ENCODE results near the gene CD27. TPM values are rescaled to one million over a fixed set of nuclear protein-coding genes. Genes with fewer than 3 reads are reported as not detected.

CD27 gene
- total and polyA plus RNA-seq, 2 experiments from 2014 or later = 0.53 TPM; not detected in 1

GRCh38 chr12:6488240-6488639, 43.5 kb downstream of the CD27 start:
- Histone ChIP-seq H2AFZ (no peak overlapping the region), H3K9me2 (ENCODE audit: insufficient read depth) (no peaks in the 10 kb centered on the region), H4K20me1 (replicated peaks; ENCODE audit: insufficient read depth) (no peaks in the 10 kb centered on the region; the same call in 1 of the 2 replicates), H3K4me1 (ENCODE audit: insufficient read depth) (peaks cover 10% of the 10 kb centered on the region), H3K27ac (ENCODE audit: low read depth) (no peak overlapping the region), H3K4me3 (no peak overlapping the region), H3K36me3 (ENCODE audit: insufficient read depth) (no peaks in the 10 kb centered on the region; the same call in 1 of the 2 replicates), H3K27me3 (ENCODE audit: insufficient read depth) (no peaks in the 10 kb centered on the region), H3K79me2 (replicated peaks; ENCODE audit: insufficient read depth) (peaks cover 15% of the 10 kb centered on the region), H3K4me2 (no peak overlapping the region), H3F3A (replicated peaks; ENCODE audit: low read depth) (peaks cover 8% of the 10 kb centered on the region; the same call in 1 of the 2 replicates)
- DNase-seq (ENCODE audit: low spot score) (no peak), ATAC-seq (no peak)
- Mint-ChIP-seq H3K36me3 (ENCODE audit: low read depth) (peaks cover 13% of the 10 kb centered on the region), H3K4me1 (peaks cover 4% of the 10 kb centered on the region; the same call in 1 of the 3 replicates), H3K27ac (no peak overlapping the region), H3K4me3 (no peak overlapping the region), H3K27me3 (ENCODE audit: insufficient read depth, low read depth, poor library complexity) (peaks cover 8% of the 10 kb centered on the region), H3K9me3 (no peaks in the 10 kb centered on the region)
- TF ChIP-seq, protein P1, sequence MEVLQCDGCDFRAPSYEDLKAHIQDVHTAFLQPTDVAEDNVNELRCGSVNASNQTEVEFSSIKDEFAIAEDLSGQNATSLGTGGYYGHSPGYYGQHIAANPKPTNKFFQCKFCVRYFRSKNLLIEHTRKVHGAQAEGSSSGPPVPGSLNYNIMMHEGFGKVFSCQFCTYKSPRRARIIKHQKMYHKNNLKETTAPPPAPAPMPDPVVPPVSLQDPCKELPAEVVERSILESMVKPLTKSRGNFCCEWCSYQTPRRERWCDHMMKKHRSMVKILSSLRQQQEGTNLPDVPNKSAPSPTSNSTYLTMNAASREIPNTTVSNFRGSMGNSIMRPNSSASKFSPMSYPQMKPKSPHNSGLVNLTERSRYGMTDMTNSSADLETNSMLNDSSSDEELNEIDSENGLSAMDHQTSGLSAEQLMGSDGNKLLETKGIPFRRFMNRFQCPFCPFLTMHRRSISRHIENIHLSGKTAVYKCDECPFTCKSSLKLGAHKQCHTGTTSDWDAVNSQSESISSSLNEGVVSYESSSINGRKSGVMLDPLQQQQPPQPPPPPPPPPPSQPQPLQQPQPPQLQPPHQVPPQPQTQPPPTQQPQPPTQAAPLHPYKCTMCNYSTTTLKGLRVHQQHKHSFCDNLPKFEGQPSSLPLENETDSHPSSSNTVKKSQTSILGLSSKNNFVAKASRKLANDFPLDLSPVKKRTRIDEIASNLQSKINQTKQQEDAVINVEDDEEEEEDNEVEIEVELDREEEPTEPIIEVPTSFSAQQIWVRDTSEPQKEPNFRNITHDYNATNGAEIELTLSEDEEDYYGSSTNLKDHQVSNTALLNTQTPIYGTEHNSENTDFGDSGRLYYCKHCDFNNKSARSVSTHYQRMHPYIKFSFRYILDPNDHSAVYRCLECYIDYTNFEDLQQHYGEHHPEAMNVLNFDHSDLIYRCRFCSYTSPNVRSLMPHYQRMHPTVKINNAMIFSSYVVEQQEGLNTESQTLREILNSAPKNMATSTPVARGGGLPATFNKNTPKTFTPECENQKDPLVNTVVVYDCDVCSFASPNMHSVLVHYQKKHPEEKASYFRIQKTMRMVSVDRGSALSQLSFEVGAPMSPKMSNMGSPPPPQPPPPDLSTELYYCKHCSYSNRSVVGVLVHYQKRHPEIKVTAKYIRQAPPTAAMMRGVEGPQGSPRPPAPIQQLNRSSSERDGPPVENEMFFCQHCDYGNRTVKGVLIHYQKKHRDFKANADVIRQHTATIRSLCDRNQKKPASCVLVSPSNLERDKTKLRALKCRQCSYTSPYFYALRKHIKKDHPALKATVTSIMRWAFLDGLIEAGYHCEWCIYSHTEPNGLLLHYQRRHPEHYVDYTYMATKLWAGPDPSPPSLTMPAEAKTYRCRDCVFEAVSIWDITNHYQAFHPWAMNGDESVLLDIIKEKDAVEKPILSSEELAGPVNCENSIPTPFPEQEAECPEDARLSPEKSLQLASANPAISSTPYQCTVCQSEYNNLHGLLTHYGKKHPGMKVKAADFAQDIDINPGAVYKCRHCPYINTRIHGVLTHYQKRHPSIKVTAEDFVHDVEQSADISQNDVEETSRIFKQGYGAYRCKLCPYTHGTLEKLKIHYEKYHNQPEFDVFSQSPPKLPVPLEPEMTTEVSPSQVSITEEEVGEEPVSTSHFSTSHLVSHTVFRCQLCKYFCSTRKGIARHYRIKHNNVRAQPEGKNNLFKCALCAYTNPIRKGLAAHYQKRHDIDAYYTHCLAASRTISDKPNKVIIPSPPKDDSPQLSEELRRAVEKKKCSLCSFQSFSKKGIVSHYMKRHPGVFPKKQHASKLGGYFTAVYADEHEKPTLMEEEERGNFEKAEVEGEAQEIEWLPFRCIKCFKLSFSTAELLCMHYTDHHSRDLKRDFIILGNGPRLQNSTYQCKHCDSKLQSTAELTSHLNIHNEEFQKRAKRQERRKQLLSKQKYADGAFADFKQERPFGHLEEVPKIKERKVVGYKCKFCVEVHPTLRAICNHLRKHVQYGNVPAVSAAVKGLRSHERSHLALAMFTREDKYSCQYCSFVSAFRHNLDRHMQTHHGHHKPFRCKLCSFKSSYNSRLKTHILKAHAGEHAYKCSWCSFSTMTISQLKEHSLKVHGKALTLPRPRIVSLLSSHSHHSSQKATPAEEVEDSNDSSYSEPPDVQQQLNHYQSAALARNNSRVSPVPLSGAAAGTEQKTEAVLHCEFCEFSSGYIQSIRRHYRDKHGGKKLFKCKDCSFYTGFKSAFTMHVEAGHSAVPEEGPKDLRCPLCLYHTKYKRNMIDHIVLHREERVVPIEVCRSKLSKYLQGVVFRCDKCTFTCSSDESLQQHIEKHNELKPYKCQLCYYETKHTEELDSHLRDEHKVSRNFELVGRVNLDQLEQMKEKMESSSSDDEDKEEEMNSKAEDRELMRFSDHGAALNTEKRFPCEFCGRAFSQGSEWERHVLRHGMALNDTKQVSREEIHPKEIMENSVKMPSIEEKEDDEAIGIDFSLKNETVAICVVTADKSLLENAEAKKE (CRISPR knock-in tag; IDR thresholded peaks at IDR 0.05) = no peak
- no peak for TF ChIP-seq JUNB (IDR thresholded peaks at IDR 0.05; ENCODE audit: unreplicated experiment)
- TF ChIP-seq CREB1 (CRISPR knock-in tag; IDR thresholded peaks at IDR 0.05; ENCODE audit: low read depth) = no peak
- TF ChIP-seq EZH2phosphoT487 (IDR thresholded peaks at IDR 0.05; ENCODE audit: unreplicated experiment) = no peak
- no peak for TF ChIP-seq POLR2AphosphoS5 (IDR thresholded peaks at IDR 0.05; ENCODE audit: low read depth)
- TF ChIP-seq, protein P2, sequence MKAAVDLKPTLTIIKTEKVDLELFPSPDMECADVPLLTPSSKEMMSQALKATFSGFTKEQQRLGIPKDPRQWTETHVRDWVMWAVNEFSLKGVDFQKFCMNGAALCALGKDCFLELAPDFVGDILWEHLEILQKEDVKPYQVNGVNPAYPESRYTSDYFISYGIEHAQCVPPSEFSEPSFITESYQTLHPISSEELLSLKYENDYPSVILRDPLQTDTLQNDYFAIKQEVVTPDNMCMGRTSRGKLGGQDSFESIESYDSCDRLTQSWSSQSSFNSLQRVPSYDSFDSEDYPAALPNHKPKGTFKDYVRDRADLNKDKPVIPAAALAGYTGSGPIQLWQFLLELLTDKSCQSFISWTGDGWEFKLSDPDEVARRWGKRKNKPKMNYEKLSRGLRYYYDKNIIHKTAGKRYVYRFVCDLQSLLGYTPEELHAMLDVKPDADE (IDR thresholded peaks at IDR 0.05) = no peak
- TF ChIP-seq EZH2 (IDR thresholded peaks at IDR 0.05; ENCODE audit: low read depth, unreplicated experiment) = no peak
- no peak for TF ChIP-seq CTCF (conservative IDR thresholded peaks at IDR 0.05; ENCODE audit: low read depth in 2 of 2)
- TF ChIP-seq ZNF331 (CRISPR knock-in tag; IDR thresholded peaks at IDR 0.05; ENCODE audit: low read depth) = no peak
- TF ChIP-seq ZNF114 (CRISPR knock-in tag; IDR thresholded peaks at IDR 0.05) = no peak
- TF ChIP-seq REST (IDR thresholded peaks at IDR 0.05; ENCODE audit: unreplicated experiment) = no peak
- no peak for TF ChIP-seq STAT1 (IDR thresholded peaks at IDR 0.05; ENCODE audit: unreplicated experiment)
- TF ChIP-seq NANOG (IDR thresholded peaks at IDR 0.05; ENCODE audit: borderline replicate concordance) = no peak
